GM12878 (cell line): ENCODE results near the gene RAB40B. TPM values are rescaled to one million over a fixed set of nuclear protein-coding genes. Genes with fewer than 3 reads are reported as not detected.

Experiments
- ATAC-seq: fragments of 200-7000 bp; cut with Tn5 transposase; 3 replicates; pipeline ENCODE4 v1.9.1; 2020; ENCODE audit warnings: mild to moderate bottlenecking, moderate library complexity
- BruUV-seq: library from RNA; stranded (reverse); fragments of 400-500 nt; replicated peaks from 2 replicates; lab custom pipeline; 2021; lab: Mats Ljungman, UMichigan
- CTCF ChIA-PET: fragments of 300-600 bp; sonication (Branson Sonifier 250); formaldehyde crosslinking; extraction: SDS; loops from one replicate; lab custom pipeline; 2021; ENCODE audit warnings: inconsistent platforms; lab: Yijun Ruan, JAX
- POLR2A ChIA-PET: fragments of 350-600 bp; formaldehyde crosslinking; extraction: SDS; loops from one replicate; lab custom pipeline; 2021; ENCODE audit warnings: inconsistent platforms; lab: Charles Lee
- RAD21 ChIA-PET: fragments of 300-600 bp; sonication (Branson Sonifier 250); formaldehyde crosslinking; loops from one replicate; lab custom pipeline; 2023; ENCODE audit warnings: antibody characterized with exemption; ENCODE audit not compliant: unreplicated experiment; lab: Charles Lee
- SMC1A ChIA-PET: fragments of 300-600 bp; sonication (Branson Sonifier 250); formaldehyde crosslinking; loops from one replicate; lab custom pipeline; 2023; ENCODE audit not compliant: unreplicated experiment, uncharacterized antibody; lab: Charles Lee
- DNase-seq: peaks from one replicate; pipeline ENCODE4 v3.0.0-alpha.2; 2011; ENCODE audit warnings: low read depth, low spot score
- FAIRE-seq: peaks from 3 replicates; lab custom pipeline; 2011; peaks lifted over from hg19 to GRCh38; lab: Jason Lieb, UNC
- H2AFZ ChIP-seq: 2 replicates; pipeline ENCODE4 v1.6.0; 2011; ENCODE audit warnings: low read depth, low read length, control low read depth; ENCODE audit not compliant: control insufficient read depth
- H3K27ac ChIP-seq: 2 replicates; pipeline ENCODE4 v1.5.1; 2011; ENCODE audit warnings: control low read depth; ENCODE audit not compliant: control insufficient read depth, insufficient read depth
- H3K27me3 ChIP-seq, 2 experiments: replicated peaks in 1 of 2; 2 replicates each; pipeline versions ENCODE4 v1.6.0 to v1.6.1; 2011; ENCODE audit warnings: low read length in 1 of 2; ENCODE audit not compliant: control insufficient read depth in 2 of 2, insufficient read depth in 2 of 2
- H3K36me3 ChIP-seq, 2 experiments: 2 replicates each; pipeline ENCODE4 v1.5.1; 2011; ENCODE audit warnings: low read length in 1 of 2; ENCODE audit not compliant: control insufficient read depth in 2 of 2, insufficient read depth in 2 of 2
- H3K4me1 ChIP-seq: 2 replicates; pipeline ENCODE4 v1.6.1; 2011; ENCODE audit warnings: mild to moderate bottlenecking, low read length, moderate library complexity, mixed read lengths; ENCODE audit not compliant: control insufficient read depth, insufficient read depth
- H3K4me2 ChIP-seq: 2 replicates; pipeline ENCODE4 v1.6.0; 2011; ENCODE audit warnings: control low read depth; ENCODE audit not compliant: control insufficient read depth, insufficient read depth
- H3K4me3 ChIP-seq: fragments of 200-600 bp; sonication (generic); 2 replicates; pipeline ENCODE4 v1.5.1; 2016
- H3K79me2 ChIP-seq: 2 replicates; pipeline ENCODE4 v1.6.0; 2011; ENCODE audit warnings: low read length; ENCODE audit not compliant: control insufficient read depth, insufficient read depth
- H3K9ac ChIP-seq: 2 replicates; pipeline ENCODE4 v1.8.0; 2011; ENCODE audit warnings: low read length, control low read depth, mixed read lengths; ENCODE audit not compliant: control insufficient read depth, insufficient read depth
- H3K9me3 ChIP-seq: replicated peaks from 3 replicates; pipeline ENCODE4 v1.5.1; 2011; ENCODE audit warnings: mild to moderate bottlenecking, low read length; ENCODE audit not compliant: control insufficient read depth, insufficient read depth
- H4K20me1 ChIP-seq: 2 replicates; pipeline ENCODE4 v1.6.0; 2011; ENCODE audit not compliant: control insufficient read depth, insufficient read depth
- CBFB ChIP-seq: IDR thresholded peaks from 2 replicates; pipeline ENCODE4 v1.6.1; 2016; ENCODE audit warnings: antibody characterized with exemption, low read depth
- ETV6 ChIP-seq, 2 experiments: fragments of 450-650 bp in 1 of 2; IDR thresholded peaks in 1 of 2; conservative IDR thresholded peaks in 1 of 2; 2 replicates each; pipeline ENCODE4 v1.6.1; 2014; ENCODE audit warnings: antibody characterized with exemption in 1 of 2, borderline replicate concordance in 1 of 2, low read depth in 1 of 2, mild to moderate bottlenecking in 1 of 2, moderate library complexity in 1 of 2
- IKZF1 ChIP-seq: fragments of 450-650 bp; conservative IDR thresholded peaks from 2 replicates; pipeline ENCODE4 v1.6.1; 2017; ENCODE audit warnings: antibody characterized with exemption, mild to moderate bottlenecking
- IKZF2 ChIP-seq, 2 experiments: fragments of 450-650 bp; IDR thresholded peaks; 2 replicates each; pipeline ENCODE4 v1.6.1; 2017; ENCODE audit warnings: mild to moderate bottlenecking in 2 of 2, moderate library complexity in 2 of 2
- MTA2 ChIP-seq: fragments of 450-650 bp; IDR thresholded peaks from 2 replicates; pipeline ENCODE4 v1.6.1; 2016; ENCODE audit warnings: low read depth, mild to moderate bottlenecking, moderate library complexity
- NFXL1 ChIP-seq: fragments of 450-650 bp; IDR thresholded peaks from 2 replicates; pipeline ENCODE4 v1.6.1; 2017; ENCODE audit warnings: antibody characterized with exemption, mild to moderate bottlenecking, borderline replicate concordance
- SMC3 ChIP-seq: IDR thresholded peaks from 2 replicates; pipeline ENCODE4 v1.6.1; 2011; ENCODE audit warnings: low read length, improper control_type of control experiment, borderline replicate concordance
- SP1 ChIP-seq: IDR thresholded peaks from one replicate; pipeline ENCODE4 v1.6.1; 2011; ENCODE audit warnings: low read depth, low read length
- WGBS: methylation state at CpG from one replicate; pipeline ENCODE4 v1.1.6; 2016; ENCODE audit warnings: low lambda C conversion rate; ENCODE audit not compliant: insufficient replicate concordance, insufficient coverage; ENCODE audit errors: missing lambda C conversion rate; 5-methylcytosine and 5-hydroxymethylcytosine counted together
- in situ Hi-C: fragments of 300-500 bp; cut with MboI; formaldehyde crosslinking; loops from 9 replicates; pipeline ENCODE4 v1.14.3; 2018; ENCODE audit warnings: mixed read lengths
- intact Hi-C: fragments of 100-400 bp; cut with micrococcal nuclease; formaldehyde crosslinking; loops from one replicate; pipeline ENCODE4 v1.14.2; 2022; ENCODE audit not compliant: unreplicated experiment
- polyA plus RNA-seq, 11 experiments: library from polyadenylated mRNA; depleted of rRNA in 4 of 11; unstranded in 6 of 11; stranded (reverse) in 5 of 11; fragments of >200 nt; fragmentation: Nextera tagmentation in 4 of 11; fragmentation: Illumina TruSeq in 1 of 11; extraction: Ambion mirVana in 4 of 11; extraction: Trizol in 1 of 11; gene quantifications; 1 replicate in 1 of 11; 2 replicates in 10 of 11; pipeline versions ENCODE4 v1.2.1 to v1.2.3, GENCODE V29; 2011 to 2016; ENCODE audit warnings: inconsistent platforms in 2 of 11, missing spikeins in 2 of 11, low read depth in 1 of 11
- total RNA-seq, 4 experiments: library from RNA; depleted of rRNA in 3 of 4; stranded (reverse); fragments of >200 nt in 3 of 4; fragmentation: Illumina TruSeq in 1 of 4; extraction: Trizol in 1 of 4; gene quantifications; 2 replicates each; pipeline versions ENCODE4 v1.2.1 to v1.2.3, GENCODE V29; 2013 to 2021
- TF ChIP-seq, protein P1 (sequence below): fragments of 450-650 bp; IDR thresholded peaks from 2 replicates; pipeline ENCODE4 v1.6.1; 2016; ENCODE audit warnings: mild to moderate bottlenecking
- TF ChIP-seq, protein P2 (sequence below): IDR thresholded peaks from 2 replicates; pipeline ENCODE4 v1.6.1; 2011; ENCODE audit warnings: low read depth, low read length, improper control_type of control experiment, borderline replicate concordance
- TF ChIP-seq, protein P3 (sequence below): fragments of 450-650 bp; IDR thresholded peaks from 2 replicates; pipeline ENCODE4 v1.6.1; 2017; ENCODE audit warnings: borderline replicate concordance

The RAB40B gene
- total and polyA plus RNA-seq, 10 of the 15 experiments (the other 5 are each of a cell fraction or from before 2014, with no cell fraction given): 0.06 to 2.8 (median 1.4) TPM

DNA sequence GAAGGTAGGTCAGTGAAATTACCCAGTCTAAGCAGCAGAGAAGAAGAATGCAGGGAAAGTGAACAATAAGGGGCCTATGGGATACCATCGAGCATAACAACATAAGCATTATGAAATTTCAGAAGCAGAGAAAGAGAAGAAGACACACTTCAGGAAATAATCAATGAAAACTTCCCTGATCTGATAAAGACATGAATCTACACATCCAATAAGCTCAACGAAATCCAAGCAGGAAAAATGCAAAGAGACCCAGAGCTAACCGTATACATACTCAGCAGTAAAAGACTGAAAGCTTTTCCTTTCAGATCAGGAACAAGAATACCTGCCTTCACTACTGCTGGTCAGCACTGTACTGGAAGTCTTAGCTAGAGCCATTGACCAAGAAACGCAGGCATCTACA is 88.8 kb downstream of the RAB40B start (continued):
- TF ChIP-seq, protein P1, sequence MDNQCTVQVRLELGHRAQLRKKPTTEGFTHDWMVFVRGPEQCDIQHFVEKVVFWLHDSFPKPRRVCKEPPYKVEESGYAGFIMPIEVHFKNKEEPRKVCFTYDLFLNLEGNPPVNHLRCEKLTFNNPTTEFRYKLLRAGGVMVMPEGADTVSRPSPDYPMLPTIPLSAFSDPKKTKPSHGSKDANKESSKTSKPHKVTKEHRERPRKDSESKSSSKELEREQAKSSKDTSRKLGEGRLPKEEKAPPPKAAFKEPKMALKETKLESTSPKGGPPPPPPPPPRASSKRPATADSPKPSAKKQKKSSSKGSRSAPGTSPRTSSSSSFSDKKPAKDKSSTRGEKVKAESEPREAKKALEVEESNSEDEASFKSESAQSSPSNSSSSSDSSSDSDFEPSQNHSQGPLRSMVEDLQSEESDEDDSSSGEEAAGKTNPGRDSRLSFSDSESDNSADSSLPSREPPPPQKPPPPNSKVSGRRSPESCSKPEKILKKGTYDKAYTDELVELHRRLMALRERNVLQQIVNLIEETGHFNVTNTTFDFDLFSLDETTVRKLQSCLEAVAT: no peak
- TF ChIP-seq ETV6 (conservative IDR thresholded peaks at IDR 0.05 in 1 of 2, IDR thresholded peaks at IDR 0.05 in 1 of 2; ENCODE audit: borderline replicate concordance in 1 of 2, low read depth in 1 of 2): no peak
- no peak for TF ChIP-seq IKZF1
- TF ChIP-seq, all 136 proteins: peak for 0

DNA sequence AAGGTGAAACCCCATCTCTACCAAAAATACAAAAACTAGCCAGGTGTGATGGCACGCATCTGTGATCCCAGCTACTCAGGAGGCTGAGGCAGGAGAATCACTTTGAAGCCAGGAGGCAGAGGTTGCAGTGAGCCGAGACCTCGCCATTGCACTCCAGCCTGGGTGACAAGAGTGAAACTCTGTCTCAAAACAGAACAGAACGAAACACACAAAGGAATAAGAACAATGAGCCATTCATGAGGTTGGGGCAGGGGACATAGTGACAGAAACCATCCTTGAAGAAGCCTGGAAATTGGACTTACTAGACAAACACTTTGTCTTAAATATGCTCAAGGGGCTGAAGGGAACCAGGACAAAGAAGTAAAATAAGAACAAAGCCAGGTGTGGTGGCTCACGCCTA is 89.7 kb downstream of the RAB40B start:
- no peak for FAIRE-seq
- Histone ChIP-seq H3K36me3 (peaks cover 5 to 9% of the 10 kb centered on the region in 2 experiments), H3K9ac (no peak overlapping the region), H3K79me2 (no peaks in the 10 kb centered on the region), H3K27ac (no peak overlapping the region), H4K20me1 (peaks cover under 1% of the 10 kb centered on the region; the same call in 1 of the 2 replicates), H3K4me3 (no peak overlapping the region), H3K9me3 (no peaks in the 10 kb centered on the region), H3K27me3 (no peaks in the 10 kb centered on the region), H2AFZ (no peak overlapping the region), H3K4me2 (no peak overlapping the region), H3K4me1 (no peaks in the 10 kb centered on the region)
- ChIA-PET RAD21 (interaction anchor here (0.7 kb wide), 1 partner anchor 23 kb away, joined by 3 read pairs; no protein-coding TSS in a partner anchor), SMC1A (no interaction called here), CTCF (no interaction called here), POLR2A (interaction anchor here (0.5 kb wide), 1 partner anchor 82 kb away, joined by 3 read pairs; no protein-coding TSS in a partner anchor)
- intact Hi-C loops: no loop called here
- BruUV-seq: no TSS peak
- TF ChIP-seq NFXL1 (no peak), SP1 (no peak), MTA2 (peak; percentile 14; the same call in 1 of the 2 replicates), IKZF1 (0 out of 2 replicates have a peak, but pooled peaks have one; percentile 25), CBFB (no peak), SMC3 (no peak), IKZF2 (IDR thresholded peaks at IDR 0.05) (peak; percentile 43 to 56; a peak in 2 of 4 replicates)
- TF ChIP-seq, protein P2, sequence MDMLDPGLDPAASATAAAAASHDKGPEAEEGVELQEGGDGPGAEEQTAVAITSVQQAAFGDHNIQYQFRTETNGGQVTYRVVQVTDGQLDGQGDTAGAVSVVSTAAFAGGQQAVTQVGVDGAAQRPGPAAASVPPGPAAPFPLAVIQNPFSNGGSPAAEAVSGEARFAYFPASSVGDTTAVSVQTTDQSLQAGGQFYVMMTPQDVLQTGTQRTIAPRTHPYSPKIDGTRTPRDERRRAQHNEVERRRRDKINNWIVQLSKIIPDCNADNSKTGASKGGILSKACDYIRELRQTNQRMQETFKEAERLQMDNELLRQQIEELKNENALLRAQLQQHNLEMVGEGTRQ: no peak
- TF ChIP-seq, protein P3, sequence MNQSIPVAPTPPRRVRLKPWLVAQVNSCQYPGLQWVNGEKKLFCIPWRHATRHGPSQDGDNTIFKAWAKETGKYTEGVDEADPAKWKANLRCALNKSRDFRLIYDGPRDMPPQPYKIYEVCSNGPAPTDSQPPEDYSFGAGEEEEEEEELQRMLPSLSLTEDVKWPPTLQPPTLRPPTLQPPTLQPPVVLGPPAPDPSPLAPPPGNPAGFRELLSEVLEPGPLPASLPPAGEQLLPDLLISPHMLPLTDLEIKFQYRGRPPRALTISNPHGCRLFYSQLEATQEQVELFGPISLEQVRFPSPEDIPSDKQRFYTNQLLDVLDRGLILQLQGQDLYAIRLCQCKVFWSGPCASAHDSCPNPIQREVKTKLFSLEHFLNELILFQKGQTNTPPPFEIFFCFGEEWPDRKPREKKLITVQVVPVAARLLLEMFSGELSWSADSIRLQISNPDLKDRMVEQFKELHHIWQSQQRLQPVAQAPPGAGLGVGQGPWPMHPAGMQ: no peak
- in situ Hi-C loops: no loop called here
- WGBS: 56% methylated on average over 5 of the region's 5 CpGs
- ATAC-seq: peak; percentile 79
- DNase-seq: no peak
